Measurements from ENCODE around the gene SNN.

Gene SNN

DNA sequence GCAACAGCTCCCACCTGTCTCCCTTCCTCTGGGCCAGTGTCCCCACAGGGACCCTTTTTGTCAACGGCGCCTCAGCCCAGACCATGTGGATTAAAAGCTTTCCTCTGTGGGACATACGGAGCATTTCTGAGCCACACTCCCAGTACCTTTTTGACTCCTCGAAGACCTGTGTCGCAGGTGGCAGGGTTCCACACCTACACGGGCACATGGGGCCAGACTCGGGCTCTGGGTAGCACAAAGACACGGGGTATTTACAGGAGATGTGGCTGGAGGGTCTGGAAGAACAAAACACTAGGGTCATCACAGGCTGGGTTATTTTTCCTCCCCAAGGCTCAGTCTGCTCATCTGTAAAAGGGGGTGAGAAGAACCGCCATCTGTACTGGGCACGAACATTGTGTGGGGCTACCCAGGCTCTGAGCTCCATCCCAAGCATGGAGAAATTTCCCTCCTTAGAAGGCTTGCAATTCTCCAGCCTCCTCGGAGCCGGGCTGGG, 32.5 kb upstream of the SNN start:
- DNase-seq, result no peak

DNA sequence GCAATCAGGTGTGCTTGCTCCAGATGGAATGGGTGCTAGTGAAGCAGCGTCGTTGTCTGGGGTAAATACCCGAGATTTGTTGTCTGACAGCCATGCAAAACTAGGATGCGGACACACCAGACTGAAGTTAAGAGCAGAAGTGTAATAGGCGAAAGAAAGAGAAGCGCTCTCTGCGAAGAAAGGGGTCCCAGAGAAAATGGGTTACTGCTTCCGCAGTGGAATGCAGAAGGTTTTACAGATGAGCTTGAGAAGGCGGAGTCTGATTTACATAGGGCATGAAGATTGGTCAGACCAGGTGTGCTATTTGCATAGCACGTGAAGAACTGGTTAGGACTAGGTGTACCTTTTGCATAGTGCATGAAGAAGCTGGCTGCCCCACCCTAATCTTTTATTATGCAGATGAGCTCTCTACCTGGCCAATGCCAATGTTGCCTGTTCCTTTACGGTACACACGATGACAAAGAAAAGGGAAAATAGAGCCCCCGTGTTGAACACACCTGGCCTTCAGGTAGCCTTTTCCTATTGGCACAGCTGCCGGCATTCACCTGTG, 32.0 kb upstream of the SNN start:
- no peak for DNase-seq

DNA sequence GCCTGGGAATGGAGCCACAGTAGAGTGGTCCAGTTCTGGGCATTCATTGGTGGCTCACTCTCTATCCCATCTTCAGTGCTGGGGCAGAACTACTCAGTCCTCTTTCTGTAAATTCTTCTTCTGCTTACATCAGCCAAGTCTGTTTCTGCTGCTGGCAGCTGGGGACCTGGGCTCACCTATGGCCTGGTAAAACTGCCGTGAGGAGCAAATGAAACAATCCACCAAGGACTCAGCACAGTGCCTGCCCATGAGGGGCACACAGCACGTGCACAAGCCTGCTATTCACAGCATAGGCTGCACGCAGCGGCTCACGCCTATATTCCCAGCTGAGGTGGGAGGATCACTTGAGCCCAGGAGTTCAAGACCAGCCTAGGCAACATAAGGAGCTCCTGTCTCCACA, 30.9 kb upstream of the SNN start:
- no peak for DNase-seq

DNA sequence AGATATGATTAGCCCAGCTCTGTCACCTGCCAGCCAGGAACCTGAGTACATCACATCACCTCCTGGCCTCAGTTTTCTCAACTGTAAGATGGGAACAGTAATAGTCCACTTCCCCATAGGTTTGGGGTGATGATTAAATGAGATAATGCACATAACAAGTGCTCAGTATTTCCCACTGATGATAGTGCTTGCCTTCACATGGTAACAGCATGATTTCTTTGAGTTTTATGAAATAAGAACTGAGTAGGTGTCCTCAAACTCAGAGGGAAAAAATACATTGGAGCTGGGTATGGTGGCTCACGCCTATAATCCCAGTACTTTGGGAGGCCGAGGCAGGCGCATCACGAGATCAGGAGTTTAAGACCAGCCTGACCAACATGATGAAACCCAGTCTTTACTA, 30.1 kb upstream of the SNN start:
- no peak for DNase-seq

DNA sequence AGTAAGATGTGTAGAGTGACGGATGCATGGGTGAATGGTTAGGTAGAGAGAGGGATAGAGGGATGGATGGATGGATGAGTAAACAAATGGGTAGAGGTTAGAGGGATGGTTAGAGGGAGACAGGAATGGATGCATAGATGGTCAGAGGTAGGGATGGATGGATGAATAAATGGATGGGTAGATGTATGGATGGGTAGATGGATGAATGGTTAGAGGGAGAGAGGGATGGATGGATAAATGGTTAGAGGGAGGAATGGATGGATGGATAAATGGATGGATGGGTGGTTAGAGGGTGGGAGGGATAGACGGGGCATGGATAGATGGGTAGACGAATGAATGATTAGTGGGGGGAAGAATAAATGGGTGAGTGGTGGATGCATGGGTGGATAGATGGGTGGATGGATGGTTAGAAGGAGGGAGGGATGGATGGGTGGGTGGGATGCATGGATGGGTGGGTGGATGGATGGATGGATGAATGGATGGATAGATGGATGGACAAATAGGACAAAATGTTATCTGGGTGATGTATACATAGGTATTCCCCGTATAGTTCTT, 29.2 kb upstream of the SNN start:
- DNase-seq, result no peak

DNA sequence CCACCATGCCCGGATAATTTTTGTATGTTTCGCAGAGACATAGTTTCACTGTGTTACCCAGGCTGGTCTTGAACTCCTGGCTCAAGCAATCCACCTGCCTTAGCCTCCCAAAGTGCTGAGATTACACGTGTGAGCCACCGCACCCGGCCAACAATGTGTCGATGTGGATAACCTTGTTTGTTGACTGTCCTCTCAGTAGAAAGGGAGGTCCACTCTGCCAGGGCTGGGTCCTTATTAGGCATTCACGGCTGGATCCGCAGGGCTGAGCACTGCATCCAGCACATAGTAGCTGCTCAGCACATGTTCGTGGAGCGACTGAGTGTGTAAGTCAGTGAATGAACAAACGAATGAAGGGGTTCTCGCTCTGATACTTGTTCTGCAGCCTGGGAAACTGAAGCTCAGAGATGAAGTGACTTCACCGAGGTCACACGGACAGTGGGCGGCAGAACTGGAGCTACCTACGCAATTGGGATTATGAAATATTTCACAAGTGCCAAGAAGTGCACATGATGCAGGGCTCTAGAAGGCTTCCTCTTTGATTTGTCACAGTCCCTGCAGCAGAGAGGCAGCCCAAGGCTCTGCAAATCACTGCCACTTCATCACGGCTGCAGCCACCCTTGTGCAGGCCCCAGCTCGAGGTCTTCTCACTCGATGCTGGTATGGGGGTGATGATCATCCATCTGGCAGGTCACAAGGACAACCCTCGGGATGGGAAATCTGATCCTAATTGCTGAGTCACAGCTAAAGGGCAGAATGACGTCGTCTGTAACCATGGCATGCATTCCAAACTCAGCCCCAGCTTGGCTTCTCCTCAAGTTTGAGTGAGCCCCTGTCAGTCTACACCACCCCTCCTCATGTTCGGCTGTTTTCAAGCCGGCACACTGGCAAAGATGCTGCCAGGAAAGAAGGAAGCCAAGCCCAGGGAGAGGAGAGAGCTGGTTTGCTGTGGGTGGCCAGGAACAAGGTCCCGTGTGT, 28.0 kb upstream of the SNN start:
- no peak for DNase-seq

DNA sequence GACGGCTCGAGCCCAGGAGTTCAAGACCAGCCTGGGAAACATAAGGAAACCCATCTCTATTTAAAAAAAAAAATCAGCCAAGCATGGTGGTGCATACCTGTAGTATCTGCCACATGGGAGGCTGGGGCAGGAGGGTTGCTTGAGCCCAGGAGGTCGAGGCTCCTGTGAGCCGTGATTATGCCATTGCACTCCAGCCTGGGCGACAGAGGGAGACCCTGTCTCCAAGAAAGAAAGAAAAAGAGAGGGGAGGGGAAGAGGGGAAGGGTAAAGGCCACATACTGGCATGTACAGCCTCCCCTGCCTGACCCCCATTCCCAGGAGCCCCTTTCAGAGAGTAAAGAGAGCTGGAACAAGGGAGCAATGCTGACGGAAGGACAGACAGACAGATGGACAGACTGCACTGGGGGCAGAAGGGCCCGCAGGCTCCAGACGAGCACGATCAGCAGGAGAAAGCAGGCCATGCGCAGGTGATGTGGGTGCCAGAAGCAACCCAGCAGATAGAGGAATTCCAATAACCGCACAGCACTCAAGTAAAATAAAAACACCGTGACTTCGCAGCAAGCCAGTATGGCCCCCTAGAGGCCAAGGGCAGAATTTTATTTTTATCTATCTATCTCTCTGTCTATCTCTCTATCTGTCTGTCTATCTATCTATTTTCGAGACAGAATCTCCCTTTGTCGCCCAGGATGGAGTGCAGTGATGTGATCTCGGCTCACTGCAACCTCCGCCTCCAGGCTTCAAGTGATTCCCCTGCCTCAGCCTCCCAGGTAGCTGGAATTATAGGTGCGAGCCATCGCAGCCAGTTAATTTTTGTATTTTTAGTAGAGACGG, 27.1 kb upstream of the SNN start:
- no peak for DNase-seq

DNA sequence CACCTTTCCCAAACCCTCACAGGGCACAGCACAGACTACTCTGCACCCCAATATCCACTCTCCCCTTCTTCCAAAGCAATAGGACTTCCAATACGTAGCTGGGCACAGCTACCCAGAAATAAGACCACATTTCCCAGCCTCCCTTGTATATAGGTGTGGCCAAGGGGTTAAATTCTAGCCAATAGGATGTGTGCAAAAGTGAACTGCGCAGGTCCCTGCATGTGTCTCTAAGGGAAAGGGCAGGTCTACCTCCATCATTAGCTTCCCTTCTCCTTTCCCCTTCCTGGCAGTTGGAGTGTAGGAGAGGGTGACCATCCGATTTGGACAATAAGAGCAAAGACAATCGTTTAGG, 25.5 kb upstream of the SNN start:
- DNase-seq, result no peak

DNA sequence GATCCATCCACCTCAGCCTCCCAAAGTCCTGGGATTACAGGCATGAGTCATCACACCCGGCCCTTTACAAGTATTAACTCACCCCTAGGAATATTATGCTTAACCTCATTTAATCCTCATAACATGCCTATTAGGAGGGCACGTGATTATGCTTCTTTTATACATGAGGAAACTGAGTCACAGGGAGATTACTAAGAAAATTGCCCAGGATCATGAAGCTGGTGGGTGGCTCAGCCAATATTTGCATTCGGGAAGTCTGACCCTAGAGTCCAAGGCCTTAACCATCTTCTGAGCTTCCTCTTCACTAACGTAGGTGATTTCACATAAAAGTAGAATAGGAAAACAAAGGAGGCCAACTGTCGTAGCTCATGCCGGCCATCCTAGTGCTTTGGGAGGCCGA, 19.0 kb upstream of the SNN start:
- no peak for DNase-seq

DNA sequence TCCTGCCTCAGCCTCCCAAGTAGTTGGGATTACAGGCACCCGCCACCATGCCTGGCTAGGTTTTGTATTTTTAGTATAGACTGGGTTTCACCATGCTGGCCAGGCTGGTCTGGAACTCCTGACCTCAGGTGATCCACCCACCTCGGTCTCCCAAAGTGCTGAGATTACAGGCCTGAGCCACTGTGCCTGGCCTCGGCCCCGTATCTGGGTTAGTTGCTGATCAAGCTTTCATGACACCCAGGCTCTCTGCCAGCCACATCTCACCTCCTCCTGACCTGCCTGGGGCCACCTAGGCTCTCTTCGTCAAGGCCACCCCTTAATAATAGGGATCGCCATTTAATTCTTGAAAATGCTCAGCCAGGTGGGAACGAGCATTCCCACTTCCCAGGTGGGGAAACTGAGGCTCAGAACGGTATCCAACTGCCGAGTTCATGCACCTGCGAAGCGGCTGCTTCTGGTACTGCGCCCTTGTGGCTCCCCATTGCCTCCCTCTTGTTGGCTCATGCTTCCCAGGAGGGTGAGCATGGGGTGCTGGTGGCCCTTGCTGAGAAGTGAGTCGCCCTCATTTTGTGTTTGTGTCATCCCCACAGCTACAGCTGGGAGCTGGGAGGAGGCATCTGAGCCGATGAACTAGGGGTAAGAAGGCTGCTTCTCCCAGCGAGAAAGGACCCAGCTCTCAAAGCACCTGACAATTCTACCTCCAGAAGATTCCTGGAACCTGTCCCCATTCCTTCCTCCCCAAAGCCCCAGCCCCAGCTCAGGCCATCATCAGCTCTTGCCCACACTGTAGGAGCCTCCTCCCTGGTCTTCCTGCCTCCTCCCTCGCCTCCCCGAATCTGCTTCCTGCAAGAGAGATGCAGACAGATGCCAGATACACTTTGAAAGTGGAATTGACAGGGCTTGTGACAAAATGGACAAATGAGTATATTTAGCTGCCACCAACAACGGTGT, 17.3 kb upstream of the SNN start:
- no peak for DNase-seq

DNA sequence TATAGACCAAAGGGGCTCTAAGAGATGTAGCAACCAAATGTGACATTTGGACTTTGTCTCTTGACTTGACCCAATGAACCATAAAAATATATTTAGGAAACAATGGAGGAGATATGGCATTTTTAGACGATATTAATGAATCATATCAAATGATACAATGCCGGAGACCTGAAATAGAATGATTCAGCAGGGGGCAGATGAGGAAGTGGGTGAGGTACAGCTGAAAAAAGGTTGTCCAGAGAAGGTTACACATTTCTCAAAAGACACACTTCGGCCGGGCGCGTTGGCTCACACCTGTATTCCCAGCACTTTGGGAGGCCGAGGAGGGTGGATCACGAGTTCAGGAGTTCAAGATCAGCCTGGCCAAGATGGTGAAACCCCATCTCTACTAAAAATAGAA, 16.5 kb upstream of the SNN start:
- no peak for DNase-seq

DNA sequence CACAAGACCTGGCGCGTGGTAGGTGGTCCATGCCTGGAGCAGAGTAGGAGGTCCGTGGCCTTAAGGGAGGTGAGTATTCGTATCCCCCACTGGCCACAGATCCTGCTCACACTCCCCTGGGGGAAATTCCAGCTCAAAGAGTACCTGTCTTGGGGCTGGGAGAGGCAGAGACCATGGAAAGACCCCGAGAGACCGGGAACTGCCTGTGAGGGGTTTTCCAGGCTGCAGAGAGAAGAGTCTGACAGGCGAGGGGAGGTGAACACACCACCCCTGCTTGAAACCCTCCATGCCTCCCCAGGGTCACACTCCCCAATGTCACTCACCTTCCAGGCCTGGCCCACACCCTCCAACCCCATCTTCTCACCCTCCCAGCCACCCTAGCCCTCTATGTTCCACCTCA, 12.6 kb upstream of the SNN start:
- no peak for DNase-seq

DNA sequence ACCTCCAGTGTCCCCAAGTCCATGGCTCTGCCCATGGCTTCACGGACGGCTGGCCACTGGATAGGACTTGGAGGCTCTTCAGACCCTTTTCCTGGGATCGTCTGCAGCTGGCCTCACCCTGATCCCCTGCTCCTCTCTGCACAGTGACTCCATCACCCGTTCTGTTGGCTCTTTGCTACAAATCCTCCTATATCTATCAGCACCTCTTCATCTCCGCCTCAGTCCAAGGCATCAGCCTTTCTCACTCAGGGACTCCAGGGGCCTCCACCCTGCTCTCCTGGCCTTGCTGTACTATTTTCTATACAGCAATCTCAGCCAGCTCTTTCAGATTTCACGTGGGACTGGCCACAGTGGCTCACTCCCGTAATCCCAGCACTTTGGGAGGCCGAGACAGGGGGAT, 10.7 kb upstream of the SNN start:
- DNase-seq, result no peak

DNA sequence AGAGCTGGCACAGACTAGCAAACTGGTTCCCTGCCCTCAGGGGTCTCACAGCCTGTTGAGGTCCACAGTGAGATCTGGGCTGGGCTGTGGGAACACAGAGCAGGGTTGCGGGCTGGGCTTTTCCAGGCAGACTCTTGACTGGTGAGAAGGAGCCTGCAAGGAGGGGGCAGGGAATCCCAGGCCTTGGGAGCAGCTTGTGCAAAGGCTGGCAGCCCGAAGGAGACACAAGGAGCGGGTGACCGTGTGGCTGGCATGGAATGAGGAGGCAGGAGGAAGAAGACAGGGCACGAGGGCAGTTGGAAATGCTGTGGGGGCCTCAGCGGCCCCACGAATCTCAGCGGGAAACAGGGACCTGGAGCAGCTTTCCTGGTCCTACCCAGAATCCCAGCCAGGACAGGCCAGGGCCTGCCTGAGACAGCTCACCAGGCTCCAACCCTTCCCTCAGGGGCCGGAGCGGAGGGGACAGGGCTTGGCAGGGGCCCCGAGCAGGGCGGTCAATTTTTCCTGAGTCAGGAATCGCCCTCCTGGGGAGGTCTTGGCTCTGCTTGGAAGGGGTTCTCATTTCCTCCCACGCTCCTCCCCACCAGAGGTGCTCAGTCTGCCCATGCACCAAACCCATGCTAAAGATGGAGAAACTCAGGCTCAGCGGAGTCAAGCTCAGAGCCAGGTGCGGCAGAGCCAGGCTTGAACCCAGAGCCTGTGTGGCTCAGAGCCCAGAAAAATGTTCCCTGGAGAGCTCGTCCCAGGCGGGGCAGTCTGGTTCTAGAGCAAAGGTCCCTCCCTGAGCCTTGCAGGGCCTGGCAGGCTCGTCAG, 9.2 kb upstream of the SNN start:
- DNase-seq, result no peak

DNA sequence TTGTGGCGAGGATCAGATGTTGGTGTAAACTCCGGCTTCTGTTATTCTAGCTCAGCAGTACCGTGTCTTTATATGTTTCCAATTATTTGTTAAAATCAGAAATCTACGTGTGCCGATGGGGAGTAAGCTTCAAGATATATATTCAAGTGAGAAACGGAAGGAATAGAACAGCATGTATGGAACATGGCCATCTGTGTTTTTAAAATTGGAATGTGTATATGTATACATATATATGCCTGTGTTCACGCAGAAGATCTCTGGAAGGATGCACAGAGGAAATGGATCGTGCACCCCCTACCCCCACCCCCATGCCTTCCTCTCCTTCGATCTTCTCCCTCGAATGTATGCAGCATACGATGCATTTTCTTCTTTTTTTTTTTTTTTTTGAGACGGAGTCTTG, 7.7 kb upstream of the SNN start:
- DNase-seq, result no peak

DNA sequence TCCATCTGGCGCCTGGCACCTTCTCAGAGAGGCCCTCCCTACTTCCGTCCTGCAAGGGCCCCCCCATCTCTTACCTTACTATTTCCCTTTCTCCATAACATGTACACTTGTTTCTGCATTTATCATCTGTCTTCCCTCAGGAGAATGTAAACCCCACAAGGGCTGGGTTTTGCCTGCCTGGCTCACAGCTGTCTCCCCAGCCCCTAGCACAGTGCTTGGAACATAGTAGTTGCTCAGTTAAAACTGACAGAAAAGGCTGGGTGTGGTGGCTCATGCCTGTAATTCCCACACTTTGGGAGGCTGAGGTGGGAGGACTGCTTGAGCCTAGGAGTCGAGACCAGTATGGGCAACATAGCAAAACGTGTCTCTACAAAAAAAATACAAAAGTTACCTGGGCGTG, 5.7 kb upstream of the SNN start:
- DNase-seq, result no peak

DNA sequence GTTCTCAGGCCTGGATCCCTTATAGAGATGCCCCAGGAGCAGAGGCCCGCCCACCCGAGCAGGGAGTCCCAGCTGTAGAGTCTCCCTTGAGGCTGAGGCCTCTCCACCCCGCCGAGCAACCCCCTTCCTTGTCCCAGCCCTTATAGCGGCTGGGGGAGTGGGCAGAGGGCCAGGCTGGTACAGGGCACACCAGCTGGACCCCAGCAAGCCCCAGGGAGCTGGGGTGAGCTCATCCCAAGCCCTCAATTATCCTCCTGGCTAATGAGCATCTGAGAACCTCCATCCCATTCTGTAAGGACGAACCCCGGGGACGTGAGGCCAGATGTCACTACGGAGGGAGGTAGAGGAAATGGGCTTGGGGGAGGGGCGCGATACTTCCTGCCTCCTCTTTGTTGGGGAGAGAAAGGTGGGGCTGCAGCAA, 3.2 kb upstream of the SNN start:
- no peak for DNase-seq

DNA sequence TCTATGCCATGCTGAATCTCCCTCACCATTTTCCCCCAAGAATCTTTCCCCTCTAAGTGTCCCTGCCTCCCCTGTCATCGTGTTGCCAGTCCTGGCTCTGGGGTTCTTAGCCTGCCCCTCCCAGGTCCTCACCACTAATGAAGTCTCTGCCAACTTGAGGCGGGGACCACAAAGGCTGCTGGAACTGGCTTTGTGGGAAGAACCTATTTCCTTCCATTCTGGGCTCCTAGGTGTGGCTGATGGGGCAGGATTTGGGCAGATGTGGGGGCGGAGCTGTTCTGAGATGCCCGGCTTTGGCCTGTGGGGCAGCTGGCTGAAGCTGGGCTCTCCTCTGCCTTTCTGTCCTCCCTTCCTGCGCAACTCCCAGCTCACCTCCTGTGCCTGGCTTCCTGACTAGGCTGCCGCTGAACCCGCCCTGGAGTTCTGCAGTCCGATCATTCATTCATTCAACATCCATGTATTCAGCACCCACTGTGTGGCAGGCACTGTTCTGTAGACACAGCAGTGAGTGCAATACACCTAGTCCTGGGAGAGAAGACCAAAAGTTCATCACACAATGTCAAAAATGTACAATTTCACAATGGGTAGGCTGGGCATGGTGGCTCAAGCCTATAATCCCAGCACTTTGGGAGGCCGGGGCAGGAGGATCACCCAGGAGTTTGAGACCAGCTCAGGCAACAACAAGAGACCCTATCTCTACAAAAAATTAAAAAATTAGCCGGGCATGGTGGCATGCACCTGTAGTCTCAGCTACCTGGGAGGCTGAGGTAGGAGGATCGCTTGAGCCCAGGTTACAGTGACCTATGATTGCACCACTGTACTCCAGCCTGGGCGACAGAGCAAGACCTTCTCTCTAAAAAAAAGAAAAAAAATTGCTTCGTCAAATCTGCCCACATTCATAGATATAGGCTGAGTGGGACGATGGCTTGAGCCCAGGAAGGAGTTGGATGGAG, 1.9 kb upstream of the SNN start:
- no peak for DNase-seq

DNA sequence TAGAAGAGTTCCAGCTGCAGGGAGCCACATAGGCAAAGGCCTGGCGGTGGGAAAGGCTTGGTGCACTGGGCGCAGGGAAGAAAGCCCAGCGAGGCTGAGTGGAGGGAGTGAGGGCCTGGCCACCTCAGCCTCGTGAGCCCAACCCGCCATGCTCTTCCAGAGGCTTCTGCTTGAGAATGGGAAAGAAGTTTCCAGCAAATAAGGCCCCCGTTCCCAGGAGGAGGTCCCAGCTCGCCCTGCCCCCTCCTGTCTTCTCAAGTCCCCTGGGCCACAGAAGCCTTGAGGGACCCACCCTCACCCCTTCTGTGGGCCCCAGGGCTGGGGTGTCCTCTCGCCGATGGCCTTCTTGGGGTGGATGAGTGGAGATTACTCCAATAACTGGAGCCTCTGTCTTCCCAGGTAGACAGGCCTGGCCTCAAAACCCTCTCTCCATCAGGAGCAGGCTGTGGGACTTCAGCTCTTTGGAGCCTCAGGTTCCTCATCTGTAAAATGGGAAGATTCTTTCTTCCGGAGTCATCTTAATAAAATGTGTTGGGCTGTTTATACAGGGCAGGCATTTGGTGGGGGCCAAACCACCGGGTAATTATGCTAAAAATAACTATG, 933 bp upstream of the SNN start:
- DNase-seq, result no peak
